Trophoblast cell (in vitro differentiated cells and primary cell): Measurements from ENCODE around the gene ST7.
"Not testable (repeated sequence)": the region's sequence is repeated elsewhere in the genome, so short reads cannot be mapped to it uniquely, and the experiment has no call there.

Experiments used
- DNase-seq, 2 donors: peaks; one replicate each; pipeline ENCODE4 v3.0.0-alpha.2; 2016
- H2AFZ ChIP-seq: 2 replicates; pipeline ENCODE4 v1.6.1; 2013; ENCODE audit warnings: low read length, moderate library complexity, mild to moderate bottlenecking; ENCODE audit not compliant: insufficient read depth, poor library complexity
- H2AK5ac ChIP-seq: 2 replicates; pipeline ENCODE4 v1.6.1; 2013; ENCODE audit warnings: mild to moderate bottlenecking, low read length
- H2BK120ac ChIP-seq: 2 replicates; pipeline ENCODE4 v1.6.1; 2013; ENCODE audit warnings: low read length, mild to moderate bottlenecking, moderate library complexity; ENCODE audit not compliant: insufficient read depth, poor library complexity
- H2BK12ac ChIP-seq: 2 replicates; pipeline ENCODE4 v1.6.1; 2013; ENCODE audit warnings: mild to moderate bottlenecking, low read length, moderate library complexity
- H2BK5ac ChIP-seq: 2 replicates; pipeline ENCODE4 v1.6.1; 2013; ENCODE audit warnings: low read length, low read depth, moderate library complexity, mild to moderate bottlenecking; ENCODE audit not compliant: poor library complexity
- H3K14ac ChIP-seq: 2 replicates; pipeline ENCODE4 v1.6.1; 2013; ENCODE audit warnings: mild to moderate bottlenecking, low read length
- H3K18ac ChIP-seq: 2 replicates; pipeline ENCODE4 v1.6.1; 2013; ENCODE audit warnings: mild to moderate bottlenecking, low read length
- H3K23ac ChIP-seq: 2 replicates; pipeline ENCODE4 v1.6.1; 2013; ENCODE audit warnings: low read length
- H3K27ac ChIP-seq: 2 replicates; pipeline ENCODE4 v1.5.1; 2013; ENCODE audit warnings: low read depth, mild to moderate bottlenecking, inconsistent platforms, low read length, moderate library complexity
- H3K27me3 ChIP-seq: 2 replicates; pipeline ENCODE4 v1.6.1; 2013; ENCODE audit warnings: inconsistent platforms, mild to moderate bottlenecking, low read length, moderate library complexity; ENCODE audit not compliant: insufficient read depth
- H3K36me3 ChIP-seq, 2 experiments: 1 replicate in 1 of 2; 2 replicates in 1 of 2; pipeline ENCODE4 v1.6.1; 2013; ENCODE audit warnings: low read length in 2 of 2, mild to moderate bottlenecking in 2 of 2, moderate library complexity in 1 of 2; ENCODE audit not compliant: insufficient read depth in 2 of 2, control insufficient read depth in 1 of 2
- H3K4ac ChIP-seq: 2 replicates; pipeline ENCODE4 v1.6.1; 2013; ENCODE audit warnings: low read depth, mild to moderate bottlenecking, low read length, moderate library complexity
- H3K4me1 ChIP-seq, 2 experiments: 1 replicate in 1 of 2; 2 replicates in 1 of 2; pipeline ENCODE4 v1.6.1; 2013; ENCODE audit warnings: low read length in 2 of 2, mild to moderate bottlenecking in 2 of 2, moderate library complexity in 1 of 2; ENCODE audit not compliant: insufficient read depth in 2 of 2, control insufficient read depth in 1 of 2
- H3K4me2 ChIP-seq: 2 replicates; pipeline ENCODE4 v1.6.1; 2013; ENCODE audit warnings: inconsistent platforms, mild to moderate bottlenecking, low read length, moderate library complexity
- H3K4me3 ChIP-seq: 2 replicates; pipeline ENCODE4 v1.5.1; 2013; ENCODE audit warnings: mild to moderate bottlenecking, low read depth, low read length, inconsistent platforms
- H3K79me1 ChIP-seq: one replicate; pipeline ENCODE4 v1.6.1; 2013; ENCODE audit warnings: low read length
- H3K79me2 ChIP-seq: 2 replicates; pipeline ENCODE4 v1.6.1; 2013; ENCODE audit warnings: low read length, mild to moderate bottlenecking; ENCODE audit not compliant: control insufficient read depth, insufficient read depth, poor library complexity
- H3K9ac ChIP-seq: 2 replicates; pipeline ENCODE4 v1.6.1; 2013; ENCODE audit warnings: mild to moderate bottlenecking, low read length
- H3K9me3 ChIP-seq: 2 replicates; pipeline ENCODE4 v1.6.1; 2013; ENCODE audit warnings: low read depth, mild to moderate bottlenecking, control low read depth, inconsistent platforms, low read length; ENCODE audit not compliant: insufficient read depth
- H4K12ac ChIP-seq: 2 replicates; pipeline ENCODE4 v1.6.1; 2013; ENCODE audit warnings: low read depth, mild to moderate bottlenecking, low read length, moderate library complexity
- H4K8ac ChIP-seq: 2 replicates; pipeline ENCODE4 v1.6.1; 2013; ENCODE audit warnings: low read depth, mild to moderate bottlenecking, low read length, moderate library complexity
- H4K91ac ChIP-seq: one replicate; pipeline ENCODE4 v1.6.1; 2013; ENCODE audit warnings: low read depth, mild to moderate bottlenecking, low read length, moderate library complexity
- WGBS: extraction: QIAGEN DNeasy Blood & Tissue Kit; methylation state at CpG from one replicate; pipeline ENCODE4 v1.1.7; 2013; ENCODE audit warnings: missing lambda C conversion rate; ENCODE audit not compliant: insufficient read length, insufficient coverage; ENCODE audit errors: extremely low coverage; 5-methylcytosine and 5-hydroxymethylcytosine counted together

ST7 gene

GRCh38 chr7:117025891-117026290, 72.6 kb downstream of the ST7 start:
- H2BK5ac ChIP-seq = no peak overlapping the region

GRCh38 chr7:117030346-117030745, 77.0 kb downstream of the ST7 start:
- not testable (repeated sequence) for H2AK5ac ChIP-seq, H4K12ac ChIP-seq, H3K9ac ChIP-seq, H3K27me3 ChIP-seq, H3K23ac ChIP-seq, H3K79me1 ChIP-seq, H3K18ac ChIP-seq, H2BK12ac ChIP-seq, H2BK5ac ChIP-seq, H2AFZ ChIP-seq, H4K8ac ChIP-seq, H3K4ac ChIP-seq, H3K9me3 ChIP-seq, H3K79me2 ChIP-seq, H3K36me3 ChIP-seq, H4K91ac ChIP-seq, H3K4me2 ChIP-seq, DNase-seq, H3K4me3 ChIP-seq, H3K4me1 ChIP-seq, H3K27ac ChIP-seq, H2BK120ac ChIP-seq, H3K14ac ChIP-seq
- no CpG with 5 or more reads among the region's 1 CpG for WGBS

More at GRCh38 chr7:117025891-117026290, 72.6 kb downstream of the ST7 start:
- H2AK5ac ChIP-seq = no peak overlapping the region
- H3K9ac ChIP-seq = no peak overlapping the region
- H2AFZ ChIP-seq = no peak overlapping the region
- no peaks in the 10 kb centered on the region for H3K27me3 ChIP-seq
- no peaks in the 10 kb centered on the region for H3K9me3 ChIP-seq
- no peak overlapping the region for H2BK120ac ChIP-seq
- H3K18ac ChIP-seq = no peak overlapping the region
- no peak overlapping the region for H3K4me2 ChIP-seq
- DNase-seq = no peak
- no peak overlapping the region for H4K8ac ChIP-seq
- H3K36me3 ChIP-seq = no peaks in the 10 kb centered on the region
- H3K14ac ChIP-seq = no peak overlapping the region
- no peak overlapping the region for H2BK12ac ChIP-seq
- no peak overlapping the region for H4K91ac ChIP-seq
- no peak overlapping the region for H4K12ac ChIP-seq
- no peak overlapping the region for H3K23ac ChIP-seq
- H3K4ac ChIP-seq = no peak overlapping the region
- H3K4me1 ChIP-seq = no peaks in the 10 kb centered on the region
- no peaks in the 10 kb centered on the region for H3K79me2 ChIP-seq
- no peak overlapping the region for H3K27ac ChIP-seq
- no peak overlapping the region for H3K4me3 ChIP-seq
- no peaks in the 10 kb centered on the region for H3K79me1 ChIP-seq

GRCh38 chr7:117030793-117031192, 77.5 kb downstream of the ST7 start:
- not testable (repeated sequence) for H4K8ac ChIP-seq, H2AFZ ChIP-seq, H3K18ac ChIP-seq, H3K4me1 ChIP-seq, H3K4me2 ChIP-seq, H2AK5ac ChIP-seq, H3K79me2 ChIP-seq, H2BK5ac ChIP-seq, H3K9ac ChIP-seq, H3K79me1 ChIP-seq, DNase-seq, H2BK12ac ChIP-seq, H3K27ac ChIP-seq, H3K4ac ChIP-seq, H3K9me3 ChIP-seq, H3K14ac ChIP-seq, H2BK120ac ChIP-seq, H3K27me3 ChIP-seq, H3K23ac ChIP-seq, H3K4me3 ChIP-seq, H4K12ac ChIP-seq, H4K91ac ChIP-seq, H3K36me3 ChIP-seq
- WGBS = no CpG with 5 or more reads among the region's 1 CpG

GRCh38 chr7:117032810-117033209, 79.5 kb downstream of the ST7 start:
- Histone ChIP-seq H3K4me2 (no peak overlapping the region), H2AK5ac (no peak overlapping the region), H2BK12ac (no peak overlapping the region), H2BK120ac (no peak overlapping the region), H3K18ac (no peak overlapping the region), H3K4ac (no peak overlapping the region), H3K79me1 (no peaks in the 10 kb centered on the region), H4K91ac (no peak overlapping the region), H3K9ac (no peak overlapping the region), H3K23ac (no peak overlapping the region), H4K12ac (no peak overlapping the region), H3K9me3 (no peaks in the 10 kb centered on the region), H2BK5ac (no peak overlapping the region), H3K27ac (no peak overlapping the region), H3K4me3 (no peak overlapping the region), H2AFZ (no peak overlapping the region), H3K36me3 (no peaks in the 10 kb centered on the region), H3K79me2 (no peaks in the 10 kb centered on the region), H3K4me1 (no peaks in the 10 kb centered on the region), H4K8ac (no peak overlapping the region), H3K27me3 (no peaks in the 10 kb centered on the region), H3K14ac (no peak overlapping the region)
- no CpG with 5 or more reads among the region's 1 CpG for WGBS
- no peak for DNase-seq
